HG03575 (cell line): Measurements from ENCODE around the gene ERCC4.

Source experiments
- ATAC-seq: cut with Tn5 transposase; IDR thresholded peaks from one replicate; pipeline ENCODE4 v1.9.1; 2021; ENCODE audit not compliant: unreplicated experiment, insufficient number of reproducible peaks, low FRiP score; ENCODE audit errors: extremely low read depth

The ERCC4 gene

GRCh38 chr16:13907431-13907830 lies 12.5 kb upstream of the ERCC4 start:
- ATAC-seq = no peak

GRCh38 chr16:13909069-13909468 lies 10.9 kb upstream of the ERCC4 start:
- ATAC-seq = no peak

GRCh38 chr16:13909872-13910303 lies 10.1 kb upstream of the ERCC4 start:
- no peak for ATAC-seq

DNA sequence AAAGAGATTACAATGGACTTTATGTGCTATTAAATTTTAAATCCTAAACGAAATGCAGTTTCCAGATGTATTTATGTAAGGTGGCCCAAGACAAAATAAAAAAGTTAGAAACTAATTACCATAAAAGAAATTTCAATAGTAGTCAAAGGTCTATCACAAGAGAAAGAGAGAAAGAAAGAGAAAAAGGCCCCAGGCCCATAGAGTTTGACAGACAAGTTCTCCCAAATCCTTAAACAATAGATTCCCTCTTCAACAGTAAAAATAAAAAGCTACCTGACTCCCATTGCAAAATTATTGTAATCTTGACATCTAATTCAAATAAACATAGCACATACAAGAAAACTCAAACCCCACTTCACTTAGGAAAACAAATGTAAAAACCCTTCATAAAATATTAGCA lies 8.6 kb upstream of the ERCC4 start:
- no peak for ATAC-seq

- ATAC-seq = no peak
Observed at GRCh38 chr16:13911871-13912270, 8.1 kb upstream of the ERCC4 start.

DNA sequence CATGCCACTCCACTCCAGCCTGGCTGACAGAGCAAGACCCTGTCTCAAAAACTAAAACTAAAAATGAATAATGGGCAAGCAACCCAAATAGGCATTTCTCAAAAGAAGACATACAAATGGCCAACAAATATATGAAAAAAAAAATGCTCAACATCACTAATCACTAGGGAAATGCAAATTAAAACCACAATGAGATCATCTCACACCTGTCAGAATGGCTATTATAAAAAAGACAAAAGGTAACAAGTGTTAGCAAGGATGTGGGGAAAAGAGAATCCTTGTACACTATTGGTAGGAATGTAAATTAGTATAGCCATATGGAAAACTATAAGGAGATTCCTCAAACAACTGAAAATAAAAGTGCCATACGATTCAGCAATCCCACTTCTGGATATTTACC lies 7.1 kb upstream of the ERCC4 start:
- no peak for ATAC-seq

- no peak for ATAC-seq
Observed at GRCh38 chr16:13913374-13914292, 6.3 kb upstream of the ERCC4 start.

DNA sequence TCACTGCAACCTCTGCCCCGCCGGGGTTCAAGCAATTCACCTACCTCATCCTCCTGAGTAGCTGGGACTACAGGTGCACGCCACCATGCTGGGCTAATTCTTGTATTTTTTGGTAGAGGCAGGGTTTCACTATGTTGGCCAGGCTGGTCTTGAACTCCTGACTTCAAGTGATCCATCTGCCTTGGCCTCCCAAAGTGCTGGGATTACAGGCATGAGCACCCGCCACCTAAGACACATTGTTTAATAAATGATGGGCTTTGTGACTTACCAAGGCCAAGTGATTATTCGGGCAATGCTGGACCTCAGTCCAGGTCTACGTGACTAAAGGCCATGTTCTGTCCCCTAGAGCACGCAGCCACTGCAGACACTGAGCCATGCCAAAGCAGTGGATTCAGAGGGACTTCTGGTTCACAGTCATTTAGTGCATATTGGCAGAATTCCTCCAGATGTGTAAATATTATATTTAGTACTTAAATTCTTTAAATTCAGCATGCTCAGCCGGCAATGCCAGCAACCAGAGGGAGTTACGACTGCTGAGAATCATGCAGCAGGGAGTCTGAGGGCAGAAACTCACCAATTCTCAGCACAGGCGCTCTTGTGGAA lies 4.8 kb upstream of the ERCC4 start:
- ATAC-seq = no peak

GRCh38 chr16:13919330-13919682 lies 648 bp upstream of the ERCC4 start:
- no peak for ATAC-seq

- ATAC-seq = no peak
Observed at GRCh38 chr16:13920510-13920818, 510 bp downstream of the ERCC4 start.

DNA sequence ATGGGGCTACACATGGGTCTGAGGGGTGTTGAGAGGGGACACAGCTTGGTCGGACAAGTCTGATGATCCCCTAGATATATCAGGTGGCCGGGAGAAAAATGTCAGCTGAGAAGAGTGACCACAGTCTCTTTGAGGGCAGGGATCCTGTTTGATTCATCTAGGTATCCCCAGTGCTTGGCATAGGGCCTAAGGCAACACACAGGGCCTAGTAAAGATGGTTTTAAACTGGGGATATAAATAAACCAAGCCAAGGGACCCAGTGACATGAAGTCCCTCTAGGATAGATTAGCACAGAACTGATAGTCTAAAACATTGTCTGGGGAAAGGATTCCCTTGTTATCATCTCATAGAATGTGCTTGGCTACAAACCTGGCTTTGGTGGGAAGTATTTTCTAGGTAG lies 1.4 kb downstream of the ERCC4 start:
- ATAC-seq = no peak

- no peak for ATAC-seq
Observed at GRCh38 chr16:13923703-13924298, 3.8 kb downstream of the ERCC4 start.

- ATAC-seq = no peak
Observed at GRCh38 chr16:13926464-13926863, 6.5 kb downstream of the ERCC4 start.

DNA sequence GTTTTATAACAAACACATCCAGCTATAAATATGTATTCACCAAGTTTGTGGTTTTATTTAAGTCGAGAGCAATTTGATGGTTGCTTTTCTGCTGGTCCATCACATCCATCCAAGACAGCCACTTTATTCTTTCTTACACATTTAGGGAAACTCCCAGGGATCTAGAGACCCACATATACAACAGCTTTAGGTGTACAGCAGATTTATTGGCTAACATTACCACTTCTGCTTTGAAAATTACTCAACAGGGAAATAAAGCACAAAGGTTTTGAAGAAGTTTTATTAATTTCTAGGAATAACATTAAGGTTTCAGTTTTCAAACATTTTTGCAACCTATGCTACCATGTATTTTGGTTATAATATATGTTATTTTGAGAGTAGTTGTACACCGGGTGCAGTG lies 6.9 kb downstream of the ERCC4 start:
- ATAC-seq = no peak

DNA sequence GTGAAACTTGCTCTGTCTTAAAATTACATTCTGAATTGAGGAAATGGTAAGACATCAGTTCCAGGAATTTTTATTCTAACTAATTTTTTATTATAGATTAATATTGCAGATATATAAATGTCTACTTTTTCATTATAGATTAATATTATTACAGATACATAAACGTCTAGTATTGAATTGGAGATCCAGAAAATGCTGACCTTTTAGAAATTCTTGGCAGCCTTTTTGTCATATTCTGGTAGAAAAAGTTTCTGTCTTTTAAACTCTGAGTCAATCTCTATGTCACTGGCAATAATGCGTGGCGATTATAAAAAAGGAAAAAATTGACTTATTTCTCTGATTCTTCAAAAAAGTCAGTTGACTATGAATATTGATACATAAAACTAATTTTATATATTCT lies 8.7 kb downstream of the ERCC4 start:
- no peak for ATAC-seq

DNA sequence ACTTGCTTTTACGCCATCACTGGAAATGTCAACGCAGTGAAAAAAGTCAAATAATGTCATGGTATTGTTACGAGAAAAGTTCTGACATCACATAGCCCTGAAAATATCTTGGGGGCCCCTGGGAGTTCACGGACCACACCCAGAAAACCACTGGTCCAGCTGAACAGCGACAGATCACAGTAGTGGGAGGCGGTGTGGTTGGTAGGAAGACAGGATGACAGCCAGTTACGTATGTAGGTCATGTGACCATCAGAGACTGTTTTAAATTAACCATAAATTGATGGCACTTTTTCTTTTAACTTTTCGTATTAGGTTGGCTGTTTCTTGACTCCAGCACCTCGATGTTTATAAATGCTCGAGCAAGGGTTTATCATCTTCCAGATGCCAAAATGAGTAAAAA lies 11.9 kb downstream of the ERCC4 start:
- no peak for ATAC-seq

- ATAC-seq = no peak
Observed at GRCh38 chr16:13935408-13935807, 15.5 kb downstream of the ERCC4 start.

DNA sequence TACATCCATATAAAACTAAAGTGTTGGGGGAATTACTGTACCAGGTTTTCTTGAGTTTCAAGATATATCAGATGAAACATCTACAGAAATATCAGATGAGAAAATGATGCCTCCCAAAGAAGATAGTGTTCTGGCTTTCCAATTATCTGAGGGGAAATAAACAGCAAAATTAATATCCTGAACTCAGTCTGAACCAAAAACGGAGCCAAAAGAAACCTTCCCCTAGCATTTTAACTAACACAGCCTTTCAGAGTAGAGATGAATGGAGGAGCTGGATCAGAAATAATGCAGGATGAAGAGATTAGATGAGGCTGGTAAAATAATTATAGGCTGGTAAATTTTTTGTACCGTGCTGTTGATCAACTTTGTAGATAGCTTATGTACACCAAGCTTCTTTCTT lies 16.2 kb downstream of the ERCC4 start:
- no peak for ATAC-seq

DNA sequence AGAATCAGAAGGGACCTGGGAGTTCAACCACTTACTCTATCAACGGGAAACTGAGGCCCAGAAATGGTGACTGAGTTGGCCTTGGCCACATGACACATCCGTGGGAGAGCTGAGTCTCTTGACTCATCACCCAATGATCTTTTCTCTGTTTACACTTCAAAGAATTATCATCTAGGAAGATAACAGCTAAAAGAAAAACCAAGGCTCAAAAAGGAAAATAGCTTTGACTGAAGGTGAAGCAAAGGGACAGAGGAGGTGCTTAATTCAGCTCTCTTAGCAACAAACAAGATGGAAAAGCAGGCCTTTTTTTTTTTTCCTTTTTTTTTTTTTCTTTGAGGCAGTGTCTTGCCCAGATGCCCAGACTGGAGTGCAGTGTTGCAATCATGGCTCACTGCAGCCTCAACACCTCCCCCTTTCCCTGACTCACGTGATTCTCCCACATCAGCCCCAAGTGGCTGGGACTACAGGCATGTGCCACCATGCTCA lies 16.7 kb downstream of the ERCC4 start:
- ATAC-seq = no peak

- ATAC-seq = no peak
Observed at GRCh38 chr16:13937411-13937810, 17.5 kb downstream of the ERCC4 start.
